ENCODE data around the gene NCOA7. TPM values are rescaled to one million over a fixed set of nuclear protein-coding genes. Genes with fewer than 3 reads are reported as not detected.
A peak's percentile ranks its signal among the peaks of the same experiment; 100 is the strongest.

The NCOA7 gene
- total RNA-seq, 1 donor from 2014 or later: 11.2 TPM

GRCh38 chr6:125953502-125953875, 162.7 kb downstream of the NCOA7 start:
- Mint-ChIP-seq H3K27me3 (ENCODE audit: low read depth) (peaks cover 34% of the 10 kb centered on the region), H3K36me3 (ENCODE audit: low read depth) (no peaks in the 10 kb centered on the region), H3K27ac (ENCODE audit: unreplicated experiment) (no peak overlapping the region), H3K4me3 (no peak overlapping the region), H3K9me3 (no peaks in the 10 kb centered on the region), H3K4me1 (peaks cover 3% of the 10 kb centered on the region)
- DNase-seq (ENCODE audit: low read depth, low spot score): no peak
- no peak for TF ChIP-seq CTCF (conservative IDR thresholded peaks at IDR 0.05)

- Mint-ChIP-seq H3K27me3 (ENCODE audit: low read depth) (peaks cover 34% of the 10 kb centered on the region), H3K36me3 (ENCODE audit: low read depth) (no peaks in the 10 kb centered on the region), H3K9me3 (no peaks in the 10 kb centered on the region), H3K4me3 (peak overlapping the region; percentile 71), H3K27ac (ENCODE audit: unreplicated experiment) (no peak overlapping the region), H3K4me1 (peaks cover 3% of the 10 kb centered on the region)
- no peak for TF ChIP-seq CTCF (conservative IDR thresholded peaks at IDR 0.05)
- DNase-seq (ENCODE audit: low read depth, low spot score): no peak
These were observed 164.1 kb downstream of the NCOA7 start for GRCh38 chr6:125954735-125955339.

GRCh38 chr6:125955973-125956372, 165.2 kb downstream of the NCOA7 start:
- DNase-seq (ENCODE audit: low read depth, low spot score): no peak
- H3K36me3 Mint-ChIP-seq (ENCODE audit: low read depth): no peaks in the 10 kb centered on the region
- H3K27ac Mint-ChIP-seq (ENCODE audit: unreplicated experiment): no peak overlapping the region
- H3K27me3 Mint-ChIP-seq (ENCODE audit: low read depth): peaks cover 34% of the 10 kb centered on the region
- no peak overlapping the region for H3K4me3 Mint-ChIP-seq
- H3K4me1 Mint-ChIP-seq: peaks cover 3% of the 10 kb centered on the region
- TF ChIP-seq CTCF (conservative IDR thresholded peaks at IDR 0.05): no peak
- no peaks in the 10 kb centered on the region for H3K9me3 Mint-ChIP-seq

GRCh38 chr6:125956506-125957390, 166.0 kb downstream of the NCOA7 start, which contains the start of gene HINT3:
Gene HINT3, plus strand, starts transcription at chr6:125956770. Its CDS starts 208 bp downstream, at chr6:125956978.
- H3K4me3 Mint-ChIP-seq: no peak within 1 kb of the TSS
- no peaks in the 10 kb centered on the region for H3K36me3 Mint-ChIP-seq (ENCODE audit: low read depth)
- H3K9me3 Mint-ChIP-seq: no peaks in the 10 kb centered on the region
- DNase-seq (ENCODE audit: low read depth, low spot score): peak; percentile 100
- peak; percentile 99 for TF ChIP-seq CTCF (conservative IDR thresholded peaks at IDR 0.05)
- no peak within 1 kb of the TSS for H3K27ac Mint-ChIP-seq (ENCODE audit: unreplicated experiment)
- H3K4me1 Mint-ChIP-seq: peaks cover 3% of the 10 kb centered on the region
- H3K27me3 Mint-ChIP-seq (ENCODE audit: low read depth): peaks cover 30% of the 10 kb centered on the region

GRCh38 chr6:125957391-125957693, 166.6 kb downstream of the NCOA7 start:
- DNase-seq (ENCODE audit: low read depth, low spot score): no peak
- H3K4me3 Mint-ChIP-seq: no peak overlapping the region
- H3K27me3 Mint-ChIP-seq (ENCODE audit: low read depth): peaks cover 24% of the 10 kb centered on the region
- TF ChIP-seq CTCF (conservative IDR thresholded peaks at IDR 0.05): no peak
- no peak overlapping the region for H3K27ac Mint-ChIP-seq (ENCODE audit: unreplicated experiment)
- no peaks in the 10 kb centered on the region for H3K36me3 Mint-ChIP-seq (ENCODE audit: low read depth)
- no peaks in the 10 kb centered on the region for H3K9me3 Mint-ChIP-seq
- H3K4me1 Mint-ChIP-seq: peaks cover 3% of the 10 kb centered on the region
